SHP77 treated with DMSO at 0.1 percent for 48 hours (cell line): ENCODE results near the gene EIF4B.
A peak's percentile ranks its signal among the peaks of the same experiment; 100 is the strongest.

Experiments used
- DNase-seq: peaks from one replicate; lab custom pipeline; 2025; lab: John Stamatoyannopoulos, UW

EIF4B gene

DNA sequence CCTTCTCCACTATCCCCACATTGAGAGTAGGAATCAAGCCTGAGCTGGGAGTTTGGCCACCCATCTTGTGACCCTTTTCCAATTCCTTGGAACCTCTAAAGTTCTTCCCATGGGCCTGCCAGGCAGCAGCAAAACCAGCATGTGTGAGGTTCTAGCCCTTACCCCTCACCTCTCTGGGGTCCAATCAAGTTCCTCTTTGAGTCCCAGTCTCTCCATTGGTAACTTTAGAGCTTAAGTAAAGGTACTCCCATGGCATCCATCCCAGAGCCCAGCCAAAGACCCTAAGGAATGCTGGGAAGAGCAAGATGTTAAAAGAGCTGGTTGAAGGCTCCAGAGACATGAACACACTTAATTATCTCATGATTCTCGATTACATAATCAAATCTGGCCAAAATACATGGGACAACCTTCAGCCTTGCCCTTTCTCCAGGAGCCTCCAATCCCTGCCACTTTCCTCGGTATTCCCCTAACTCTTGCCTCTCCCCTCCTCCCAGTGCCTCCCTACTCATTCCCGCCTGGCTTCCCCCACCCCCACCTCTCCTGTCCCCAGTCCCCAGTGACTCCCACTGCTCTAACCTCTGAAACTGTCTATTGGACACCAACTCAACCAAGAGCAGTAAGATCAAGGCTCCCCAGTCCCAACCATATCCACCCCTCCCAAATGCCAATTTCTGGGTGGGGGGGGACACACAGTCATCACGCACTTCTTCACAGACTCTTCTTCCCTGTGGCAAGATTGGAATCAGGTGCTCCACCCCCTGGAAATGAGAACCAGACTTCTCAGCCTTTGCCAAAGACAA is 38.8 kb downstream of the EIF4B start:
- DNase-seq: no peak

DNA sequence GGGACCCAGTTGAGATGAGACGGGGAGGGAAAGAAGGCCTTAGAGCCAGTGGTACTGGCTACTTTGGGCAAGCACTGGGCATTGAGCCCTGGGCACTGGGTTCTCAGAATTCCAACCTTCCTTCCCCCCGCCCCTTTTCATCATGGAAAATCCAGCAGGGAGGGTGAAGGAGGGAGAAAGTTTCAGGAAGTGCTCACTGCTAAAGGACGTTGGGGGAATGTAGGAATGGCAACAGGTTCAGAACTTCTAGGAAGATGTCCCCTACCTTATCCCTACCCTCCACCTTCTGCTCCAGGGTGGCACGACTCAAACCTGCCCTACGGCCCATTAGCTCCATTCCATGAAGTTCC is 39.4 kb downstream of the EIF4B start:
- no peak for DNase-seq

DNA sequence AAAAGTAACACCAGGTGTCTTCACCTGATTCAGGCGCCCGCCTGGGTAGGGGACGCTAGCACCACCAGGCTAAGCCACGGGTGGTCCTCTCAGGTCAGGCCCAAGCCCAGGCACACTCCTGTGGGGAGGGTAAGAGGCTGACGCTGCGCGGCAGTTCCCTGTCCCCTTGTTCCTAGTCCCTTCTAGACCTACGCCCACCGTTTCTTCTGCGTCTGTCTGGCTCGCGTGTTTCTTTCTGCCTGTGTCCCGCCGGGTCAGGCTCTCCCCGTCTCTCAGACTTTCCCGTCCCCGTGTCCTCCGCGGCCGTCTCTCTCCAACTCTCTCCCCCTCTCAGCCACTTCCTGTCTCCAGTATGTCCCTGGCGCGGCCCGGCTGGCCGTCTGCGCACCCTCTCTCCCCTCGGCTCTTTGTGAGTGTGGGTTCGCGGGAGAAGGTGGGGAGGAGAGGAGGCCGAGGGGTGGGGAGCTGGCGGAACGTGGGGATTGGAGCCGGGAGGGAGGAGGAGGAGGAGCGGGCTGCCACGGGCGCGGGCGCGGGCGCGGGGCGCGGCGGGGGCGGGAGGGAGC is 40.5 kb downstream of the EIF4B start:
- no peak for DNase-seq

DNA sequence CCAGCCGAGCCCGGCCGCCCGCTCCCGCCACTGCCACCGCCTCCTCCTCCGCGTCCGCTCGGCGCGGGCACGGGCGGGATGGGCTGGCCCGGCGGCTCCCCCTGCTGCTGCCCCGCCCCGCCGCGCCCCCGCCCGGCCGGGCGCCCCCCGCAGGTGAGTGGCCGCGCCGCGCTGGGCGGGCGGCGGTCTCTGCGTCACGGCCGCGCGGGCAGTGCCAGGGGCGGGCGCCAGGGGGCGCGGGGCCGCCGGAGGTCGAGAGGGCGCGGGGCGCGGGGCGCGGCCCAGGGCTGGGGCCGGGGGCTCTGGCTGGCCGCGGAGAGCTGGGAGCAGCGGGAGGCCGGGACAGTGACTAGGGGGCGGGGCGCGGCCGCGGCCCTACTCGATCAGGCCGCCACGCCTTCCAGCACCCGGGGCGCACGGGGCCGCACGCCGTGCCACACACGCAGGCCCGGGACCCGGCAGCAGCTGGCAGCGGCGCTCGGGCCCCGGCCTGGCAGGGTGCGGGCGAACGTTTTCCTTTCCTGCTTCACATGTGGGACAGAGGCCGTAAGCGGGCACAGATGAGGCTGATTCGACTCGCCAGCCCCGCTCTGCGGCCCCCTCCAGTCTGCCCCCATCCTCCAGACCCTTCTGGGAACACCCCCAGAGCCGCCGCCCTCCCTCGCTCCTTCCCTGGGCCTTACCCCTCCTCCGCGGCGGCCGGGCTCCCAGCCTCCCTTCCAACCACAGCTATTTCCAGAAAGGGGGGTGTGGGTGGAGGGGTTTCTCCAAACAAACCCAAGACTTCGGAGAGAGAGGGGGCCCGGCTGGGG is 41.2 kb downstream of the EIF4B start:
- DNase-seq: no peak

DNA sequence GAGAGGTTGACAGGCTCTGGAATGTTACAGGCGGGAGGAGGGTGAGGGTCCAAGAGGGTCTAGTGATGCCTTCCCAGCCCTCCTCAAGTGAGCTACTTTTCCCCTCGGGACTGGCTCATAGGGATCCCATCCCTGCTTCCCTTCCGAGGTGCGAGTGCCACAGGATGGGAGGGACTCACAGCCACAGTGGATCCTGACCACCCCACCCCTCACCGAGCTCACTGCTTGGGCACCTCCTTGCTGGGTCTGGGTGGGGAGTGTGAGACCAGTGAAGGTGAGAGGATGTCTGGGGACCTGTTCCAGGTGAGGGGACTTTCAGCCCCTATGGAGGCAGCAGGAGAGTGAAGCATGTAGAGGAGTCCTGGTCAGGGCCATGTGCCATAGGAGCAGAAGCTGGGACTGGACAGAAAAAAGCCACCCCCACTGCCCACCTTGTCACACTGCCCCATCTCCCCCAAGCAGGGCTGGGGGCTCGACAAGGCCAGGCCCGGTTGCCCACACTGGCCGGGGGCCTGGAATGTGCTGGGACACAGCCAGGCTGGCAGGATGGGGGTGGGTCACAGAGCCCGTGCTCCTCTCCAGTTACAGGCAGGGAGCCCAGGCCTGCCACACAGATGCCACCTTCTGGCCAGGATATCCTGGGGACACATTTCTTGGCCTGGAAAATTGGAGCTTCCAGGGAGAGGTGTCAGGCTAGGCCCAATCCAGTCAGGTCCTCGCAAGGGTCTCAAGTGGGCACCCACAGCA is 42.0 kb downstream of the EIF4B start:
- no peak for DNase-seq

DNA sequence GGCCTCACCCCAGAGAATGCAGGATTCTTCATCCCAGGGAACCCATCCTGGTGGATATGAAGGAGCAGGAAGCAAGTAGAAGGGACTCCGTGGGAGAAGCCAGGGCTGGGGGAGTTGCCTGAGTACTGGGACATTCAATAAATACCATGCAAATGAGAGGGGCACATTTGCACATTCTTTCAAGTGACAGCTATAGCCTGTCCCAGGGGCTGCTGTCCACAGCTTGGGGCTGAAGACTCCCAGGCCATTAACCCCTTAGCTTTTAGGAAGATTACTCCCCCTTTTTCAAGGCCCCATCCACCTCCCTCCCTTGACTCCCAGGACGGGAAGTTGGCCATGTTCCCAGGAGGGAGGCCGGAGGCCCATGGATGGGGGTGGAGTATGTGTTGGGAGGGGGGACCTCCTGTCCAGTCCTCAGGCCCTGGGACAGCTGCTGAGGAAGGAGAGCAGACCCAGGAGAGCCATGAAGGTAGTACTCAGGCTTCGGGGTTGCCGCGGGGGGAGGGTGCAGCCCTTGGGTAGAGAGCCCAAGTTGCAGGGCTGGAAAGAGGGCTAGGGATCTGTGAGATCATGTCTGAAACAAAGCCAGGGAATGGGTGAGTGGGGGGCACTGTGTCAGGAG is 42.6 kb downstream of the EIF4B start:
- no peak for DNase-seq

DNA sequence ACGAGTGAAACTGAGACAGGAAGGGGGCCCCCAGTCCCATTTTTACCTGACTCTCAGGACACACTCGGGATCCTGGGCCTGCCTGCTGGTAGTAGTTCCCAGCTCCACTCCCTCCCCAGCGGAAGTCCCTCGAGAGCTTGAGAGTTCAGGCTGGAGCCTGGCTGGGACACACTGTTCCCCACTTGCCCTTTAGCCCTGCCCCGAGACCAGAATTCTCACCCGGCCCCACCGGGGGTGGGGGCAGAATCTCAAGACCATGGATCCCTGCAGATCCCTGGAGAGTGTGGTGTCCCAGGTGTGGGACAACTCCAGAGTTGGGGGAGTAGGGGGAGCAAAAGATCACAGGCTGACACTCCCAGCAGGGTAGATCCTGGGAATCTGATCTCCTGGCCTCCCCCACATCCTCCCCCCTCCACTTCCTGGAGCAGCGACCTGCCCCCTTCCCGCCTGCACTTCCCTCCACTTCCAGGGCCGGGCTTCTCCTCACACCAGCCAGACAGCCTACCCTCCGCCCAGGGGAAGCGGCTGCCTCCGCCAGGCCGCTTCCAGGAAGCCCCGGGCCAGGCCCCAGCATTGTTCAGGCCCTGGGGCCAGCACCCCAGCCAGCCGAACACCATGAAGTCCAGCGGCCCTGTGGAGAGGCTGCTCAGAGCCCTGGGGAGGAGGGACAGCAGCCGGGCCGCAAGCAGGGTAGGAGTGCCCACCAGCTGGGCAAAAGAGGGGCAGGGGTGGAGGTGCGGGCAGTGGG is 43.5 kb downstream of the EIF4B start, which contains the start of gene TNS2:
TSS of gene TNS2 (plus strand) at position 495 of the 748 bp plus-strand sequence. CDS start at position 616, 121 bp downstream.
- no peak for DNase-seq

DNA sequence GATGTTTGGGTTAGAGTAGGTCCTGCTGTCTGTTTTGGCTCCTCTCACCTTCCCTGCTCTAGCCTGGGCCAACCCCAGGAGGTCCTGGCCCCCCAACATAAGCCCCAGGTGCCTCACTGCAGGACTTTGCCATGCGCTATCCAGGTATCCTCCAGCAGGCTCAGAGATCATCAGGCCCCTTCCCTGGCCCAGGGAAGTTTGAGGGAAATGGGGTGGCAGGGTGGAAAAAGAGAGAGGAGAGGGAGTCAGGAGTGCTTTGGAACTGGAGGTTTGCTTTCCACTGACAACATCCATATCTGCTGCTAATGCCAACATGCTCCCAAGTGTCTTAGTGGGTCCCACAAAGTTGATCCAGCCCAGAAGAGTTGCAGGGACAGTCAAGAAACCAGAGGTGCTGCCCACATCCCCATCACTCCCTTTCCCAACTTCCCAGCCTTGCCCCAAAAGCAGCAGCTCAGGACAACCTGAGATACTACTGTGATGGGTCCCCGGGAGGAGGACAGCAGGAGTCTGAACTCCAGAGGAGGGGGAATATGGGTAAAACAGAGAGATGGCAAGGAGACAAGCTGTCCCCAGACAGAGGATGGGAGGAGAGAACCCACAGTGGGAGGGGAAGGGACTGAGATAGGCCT is 44.3 kb downstream of the EIF4B start:
- no peak for DNase-seq

DNA sequence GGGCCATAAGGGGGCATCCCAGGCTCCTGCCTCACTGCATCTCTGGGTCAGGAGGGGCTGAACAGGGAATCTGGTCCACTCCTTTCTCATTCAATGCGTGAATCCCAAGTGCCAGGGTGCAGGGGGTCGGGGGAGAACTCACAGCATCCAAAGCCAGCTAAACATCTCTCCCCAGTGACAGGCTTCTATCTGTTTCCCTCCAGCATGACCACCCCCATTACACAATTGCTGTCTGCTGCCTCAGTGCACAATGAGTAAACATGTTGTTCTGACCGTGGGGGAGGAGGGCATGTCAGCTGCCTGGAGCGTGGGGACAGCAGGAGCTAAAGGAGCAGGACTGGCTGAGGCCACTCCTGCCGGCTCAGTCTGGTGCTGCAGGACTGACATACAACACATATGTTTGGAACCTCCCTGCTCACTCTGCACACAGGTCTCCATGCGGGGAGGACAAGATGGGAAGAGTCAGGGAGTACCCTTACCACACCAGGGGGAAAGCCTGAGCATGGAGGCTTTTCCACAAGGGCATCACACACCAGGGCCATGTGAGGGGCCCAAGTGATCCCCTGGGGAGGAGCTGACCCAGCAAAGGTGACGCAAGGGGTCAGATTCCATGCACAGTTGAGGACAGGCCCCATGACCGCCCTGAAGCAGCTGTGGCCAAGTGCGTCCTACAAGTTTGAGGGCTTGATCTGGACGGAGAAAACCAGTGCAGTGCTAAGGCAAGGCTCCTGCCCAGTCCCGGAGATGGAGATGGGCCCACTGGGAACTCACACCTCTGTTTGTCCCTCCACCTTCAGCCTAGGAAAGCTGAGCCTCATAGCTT is 45.0 kb downstream of the EIF4B start:
- no peak for DNase-seq

DNA sequence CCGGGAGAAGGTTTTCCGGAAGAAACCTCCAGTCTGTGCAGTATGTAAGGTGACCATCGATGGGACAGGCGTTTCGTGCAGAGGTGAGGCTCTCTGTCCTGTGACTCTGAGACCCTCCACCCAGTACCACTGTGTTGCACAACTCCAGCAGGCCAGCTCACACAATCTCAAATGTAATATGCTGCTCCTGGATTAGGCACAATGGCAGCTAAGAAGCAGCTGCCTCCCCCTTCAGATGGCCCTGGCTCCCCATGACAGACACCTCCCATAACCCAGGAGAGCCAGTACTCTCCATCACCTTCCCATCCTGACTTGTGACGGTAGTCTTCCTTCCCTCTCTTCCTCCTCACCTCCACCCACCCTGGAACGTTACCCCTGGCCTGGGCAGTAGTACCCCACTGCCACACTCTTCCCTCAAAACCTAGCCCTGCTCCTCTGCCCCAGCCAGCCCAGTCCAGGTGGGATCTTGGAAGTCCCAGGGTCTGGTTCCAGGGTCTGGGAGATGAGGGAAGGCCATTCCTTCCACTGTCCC is 45.7 kb downstream of the EIF4B start:
- no peak for DNase-seq

DNA sequence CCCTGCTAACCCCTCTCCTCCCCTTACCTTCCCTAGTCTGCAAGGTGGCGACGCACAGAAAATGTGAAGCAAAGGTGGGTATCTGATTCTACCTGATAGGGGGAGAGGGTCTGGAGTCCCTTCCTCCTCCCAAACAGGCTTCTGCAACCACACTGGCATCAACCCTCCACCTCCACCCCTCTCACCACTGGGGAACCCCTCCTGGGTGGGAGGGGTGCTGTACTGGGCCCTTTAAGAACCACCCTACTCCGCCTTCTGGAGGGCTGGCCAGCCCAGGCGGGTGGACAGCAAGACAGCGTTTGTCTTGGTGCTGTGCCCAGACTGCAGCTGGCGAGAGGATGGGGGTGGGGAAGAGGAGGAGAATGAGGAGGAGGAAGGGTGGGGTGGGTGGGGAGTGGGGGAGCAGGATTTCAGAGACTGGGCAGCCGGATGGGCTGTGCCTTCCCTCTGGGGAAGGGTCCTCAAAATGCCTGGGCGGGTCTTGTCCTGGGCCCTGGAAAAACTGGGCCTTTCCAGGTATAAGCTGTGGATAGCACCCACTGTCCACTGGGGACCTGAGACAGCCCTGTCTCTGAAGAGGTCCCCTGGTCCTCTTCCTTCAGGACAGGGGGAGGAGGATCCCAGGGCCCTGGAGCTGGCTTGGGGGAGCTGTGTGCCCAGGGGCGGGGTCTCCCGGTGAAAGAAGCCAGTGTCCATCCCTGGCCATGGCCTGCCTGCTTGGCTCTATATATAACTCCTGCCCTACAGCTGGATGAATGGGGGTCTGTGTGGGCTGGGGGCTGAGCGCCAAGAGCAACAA is 46.4 kb downstream of the EIF4B start:
- peak; percentile 51 for DNase-seq

DNA sequence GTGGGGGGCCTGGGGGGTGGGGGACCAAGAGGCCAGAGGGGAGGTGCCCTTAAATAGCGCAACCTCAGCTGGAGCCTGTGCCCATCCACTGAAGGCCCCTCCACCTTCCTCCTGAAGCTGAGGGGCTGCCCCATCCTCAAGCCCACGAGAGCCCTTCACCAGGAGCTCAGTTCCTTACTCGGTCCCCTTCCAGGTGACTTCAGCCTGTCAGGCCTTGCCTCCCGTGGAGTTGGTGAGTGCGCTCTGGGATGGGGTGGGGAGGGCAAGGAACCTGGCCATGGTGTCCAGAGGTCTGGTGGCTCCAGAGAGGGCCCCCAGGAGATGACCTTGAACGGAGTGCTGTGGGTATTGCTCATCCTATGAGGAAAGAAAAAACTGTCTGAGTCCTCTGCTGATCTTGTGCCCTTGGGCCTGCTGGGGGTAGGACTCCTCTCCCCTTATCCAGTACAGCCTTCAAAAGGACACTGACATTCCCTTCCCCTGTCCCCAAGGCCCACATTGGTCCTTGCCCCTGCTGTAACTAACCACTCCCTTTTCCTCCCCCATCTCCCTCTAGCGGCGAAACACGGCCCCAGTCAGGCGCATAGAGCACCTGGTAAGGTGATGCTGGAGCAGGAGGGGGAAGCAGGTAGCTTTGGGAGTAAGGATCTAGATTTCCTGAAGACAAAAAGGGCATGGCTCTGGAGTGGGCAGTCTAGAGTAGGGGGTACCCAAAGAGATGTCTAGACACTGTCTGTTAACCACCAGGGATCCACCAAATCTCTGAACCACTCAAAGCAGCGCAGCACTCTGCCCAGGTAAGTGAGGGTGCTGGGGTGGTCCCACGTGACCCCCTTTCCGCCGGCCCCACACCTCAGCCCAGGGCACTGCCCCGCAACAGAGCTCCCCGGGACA is 47.2 kb downstream of the EIF4B start:
- DNase-seq: no peak

DNA sequence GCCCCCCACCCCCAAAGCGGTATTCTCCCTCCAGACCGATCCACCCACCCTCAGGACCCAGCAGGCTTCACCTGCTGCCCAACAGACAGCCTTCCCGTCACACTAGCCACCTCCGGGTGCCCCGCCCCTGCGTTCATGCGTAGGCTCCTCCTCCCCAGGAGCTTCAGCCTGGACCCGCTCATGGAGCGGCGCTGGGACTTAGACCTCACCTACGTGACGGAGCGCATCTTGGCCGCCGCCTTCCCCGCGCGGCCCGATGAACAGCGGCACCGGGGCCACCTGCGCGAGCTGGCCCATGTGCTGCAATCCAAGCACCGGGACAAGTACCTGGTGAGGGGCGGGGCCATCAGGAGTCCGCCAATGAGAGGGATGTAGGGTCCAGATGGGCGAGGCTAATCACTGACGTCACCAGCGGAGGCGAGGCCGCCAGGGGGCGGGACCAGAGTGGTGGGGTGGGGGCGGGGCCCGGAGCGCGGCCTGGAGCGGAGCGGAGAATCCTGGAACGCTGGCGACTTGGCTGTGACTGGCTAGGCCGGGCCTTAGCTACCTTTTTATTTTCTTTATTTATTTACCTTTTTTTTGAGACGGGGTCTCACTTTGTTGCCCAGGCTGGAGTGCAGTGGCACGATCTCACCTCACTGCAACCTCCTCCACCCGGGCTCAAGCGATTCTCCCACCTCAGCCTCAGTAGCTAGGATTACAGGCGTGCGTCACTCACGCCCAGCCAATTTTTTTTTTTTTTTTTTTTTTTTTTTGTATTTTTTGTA is 48.0 kb downstream of the EIF4B start:
- peak; percentile 78 for DNase-seq

DNA sequence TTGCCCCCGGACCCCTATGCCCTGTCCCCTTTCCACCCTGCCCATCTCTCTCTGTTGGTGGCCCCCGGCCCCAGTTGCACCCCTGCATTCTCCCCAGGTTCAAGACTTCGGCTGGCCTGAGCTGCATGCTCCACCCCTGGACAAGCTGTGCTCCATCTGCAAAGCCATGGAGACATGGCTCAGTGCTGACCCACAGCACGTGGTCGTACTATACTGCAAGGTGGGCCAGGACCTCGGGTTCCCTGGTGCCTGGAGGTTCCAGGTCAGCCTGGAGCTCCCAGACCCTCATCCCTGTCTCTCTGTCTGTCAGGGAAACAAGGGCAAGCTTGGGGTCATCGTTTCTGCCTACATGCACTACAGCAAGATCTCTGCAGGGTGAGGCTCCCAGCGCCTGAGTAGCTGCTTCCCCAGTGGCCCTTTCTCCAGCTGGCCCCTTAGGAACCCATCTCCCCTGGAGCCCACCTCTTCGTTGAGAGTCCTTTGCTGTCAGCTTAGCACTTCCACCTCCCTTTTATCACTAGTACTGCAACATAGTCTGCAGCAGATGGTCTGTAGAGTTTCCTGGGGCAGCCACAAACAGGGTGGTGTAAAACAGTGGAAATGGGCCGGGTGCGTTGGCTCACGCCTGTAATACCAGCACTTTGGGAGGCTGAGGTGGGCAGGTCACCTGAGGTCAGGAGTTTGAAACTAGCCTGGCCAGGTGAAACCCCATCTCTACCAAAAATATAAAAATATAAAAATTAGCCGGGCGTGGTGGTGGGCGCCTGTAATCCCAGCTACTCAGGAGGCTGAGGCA is 49.4 kb downstream of the EIF4B start:
- DNase-seq: no peak

DNA sequence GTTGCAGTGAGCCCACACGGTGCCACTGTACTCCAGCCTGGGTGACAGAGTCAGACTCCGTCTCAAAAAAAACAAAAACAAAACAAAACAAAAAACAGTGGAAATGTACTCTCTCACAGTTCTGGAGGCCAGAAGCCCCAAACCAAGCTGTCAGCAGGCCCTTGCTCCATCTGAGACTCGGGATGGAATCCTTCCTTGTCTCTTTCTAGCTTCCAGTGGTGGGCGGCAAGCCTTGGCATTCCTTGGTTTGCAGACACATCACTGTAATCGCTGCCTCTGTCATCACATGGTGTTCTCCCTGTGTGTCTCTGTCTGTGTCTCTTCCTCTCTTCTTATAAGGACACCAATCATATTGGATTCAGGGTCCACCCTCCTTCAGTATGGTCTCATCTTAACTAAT is 50.0 kb downstream of the EIF4B start:
- no peak for DNase-seq

DNA sequence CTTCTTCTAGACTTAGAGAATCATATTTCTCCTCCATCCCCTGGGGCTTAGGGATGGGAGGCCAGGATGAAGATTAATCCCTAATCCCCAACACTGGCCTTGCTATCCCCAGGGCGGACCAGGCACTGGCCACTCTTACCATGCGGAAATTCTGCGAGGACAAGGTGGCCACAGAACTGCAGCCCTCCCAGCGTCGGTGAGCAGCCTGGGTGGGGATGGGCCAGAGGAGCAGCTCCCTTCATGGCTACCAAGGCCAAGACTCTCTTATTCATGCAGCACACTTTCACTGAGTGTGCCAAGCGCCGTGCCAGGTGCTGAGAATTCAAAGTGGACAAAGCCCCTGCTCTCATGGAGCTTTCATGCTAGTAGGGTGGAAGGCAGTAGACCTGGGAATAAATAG is 50.6 kb downstream of the EIF4B start:
- no peak for DNase-seq
